HL-60/S4 treated with phorbol 12-myristate 13-acetate at 8.2 ng/mL for 4 days and 3 days (cell line): Measurements from ENCODE around the gene PRKCE.

Source experiments
- in situ Hi-C: fragments of 300-500 bp; cut with MboI; formaldehyde crosslinking; loops from 2 replicates; pipeline ENCODE4 v1.15.0; 2022; ENCODE audit warnings: low sequenced_read_pairs

The PRKCE gene

GRCh38 chr2:45921921-45922320 is 270.4 kb downstream of the PRKCE start:
- in situ Hi-C loops = no loop called here

- in situ Hi-C loops = no loop called here
Observed at GRCh38 chr2:45922577-45922988, 271.1 kb downstream of the PRKCE start.

GRCh38 chr2:45923701-45924100 is 272.2 kb downstream of the PRKCE start:
- in situ Hi-C loops = no loop called here

- in situ Hi-C loops = no loop called here
Observed at GRCh38 chr2:45925026-45925425, 273.6 kb downstream of the PRKCE start.

- in situ Hi-C loops = no loop called here
Observed at GRCh38 chr2:45925636-45926366, 274.3 kb downstream of the PRKCE start.

- in situ Hi-C loops = no loop called here
Observed at GRCh38 chr2:45928946-45929345, 277.5 kb downstream of the PRKCE start.

GRCh38 chr2:45929674-45930395 is 278.4 kb downstream of the PRKCE start:
- in situ Hi-C loops = loop anchor here (10.0 kb wide), 1 partner anchor 285 kb away; no protein-coding TSS in a partner anchor

GRCh38 chr2:45930396-45930792 is 278.9 kb downstream of the PRKCE start:
- in situ Hi-C loops = loop anchor here (10.0 kb wide), 1 partner anchor 286 kb away; no protein-coding TSS in a partner anchor

GRCh38 chr2:45932278-45932975 is 281.0 kb downstream of the PRKCE start:
- in situ Hi-C loops = loop anchor here (10.0 kb wide), 1 partner anchor 288 kb away; no protein-coding TSS in a partner anchor

- in situ Hi-C loops = loop anchor here (10.0 kb wide), 1 partner anchor 291 kb away; no protein-coding TSS in a partner anchor
Observed at GRCh38 chr2:45935791-45936622, 284.5 kb downstream of the PRKCE start.

GRCh38 chr2:45936623-45936979 is 285.1 kb downstream of the PRKCE start:
- in situ Hi-C loops = loop anchor here (10.0 kb wide), 1 partner anchor 292 kb away; no protein-coding TSS in a partner anchor

- in situ Hi-C loops = loop anchor here (10.0 kb wide), 1 partner anchor 293 kb away; no protein-coding TSS in a partner anchor
Observed at GRCh38 chr2:45937990-45938389, 286.5 kb downstream of the PRKCE start.

- in situ Hi-C loops = loop anchor here (10.0 kb wide), 1 partner anchor 294 kb away; no protein-coding TSS in a partner anchor
Observed at GRCh38 chr2:45938649-45939511, 287.4 kb downstream of the PRKCE start.

- in situ Hi-C loops = no loop called here
Observed at GRCh38 chr2:45941531-45942236, 290.2 kb downstream of the PRKCE start.

- in situ Hi-C loops = no loop called here
Observed at GRCh38 chr2:45942237-45942738, 290.8 kb downstream of the PRKCE start.

GRCh38 chr2:45943219-45944044 is 292.0 kb downstream of the PRKCE start:
- in situ Hi-C loops = no loop called here

- in situ Hi-C loops = no loop called here
Observed at GRCh38 chr2:45944074-45944473, 292.6 kb downstream of the PRKCE start.

- in situ Hi-C loops = no loop called here
Observed at GRCh38 chr2:45945302-45945717, 293.8 kb downstream of the PRKCE start.
